Activated naive CD8-positive, alpha-beta T cell treated with anti-CD3 and anti-CD28 coated beads, Interleukin-2, amount 10 ng/mL, durations not matched to agents 7 days and 5 days (primary cell): ENCODE measurements around the gene GRIP2. TPM values are rescaled to one million over a fixed set of nuclear protein-coding genes. Genes with fewer than 3 reads are reported as not detected.

ENCODE experiments used
- ATAC-seq: fragments of 150-1000 bp; cut with Tn5 transposase; one replicate; pipeline ENCODE4 v1.10.0; 2021; ENCODE audit warnings: low read depth, moderate library complexity
- POLR2A ChIA-PET: fragments of 350-600 bp; sonication (Branson Sonifier 250); formaldehyde crosslinking; loops from one replicate; lab custom pipeline; 2021; ENCODE audit warnings: antibody characterized with exemption; lab: Charles Lee
- DNase-seq: peaks from one replicate; pipeline ENCODE4 v3.0.0; 2021
- H3K27ac Mint-ChIP-seq: one replicate; pipeline ENCODE4 v1.8.0; 2022; ENCODE audit warnings: mild to moderate bottlenecking, mixed read lengths
- H3K27me3 Mint-ChIP-seq: one replicate; pipeline ENCODE4 v1.8.0; 2022; ENCODE audit warnings: mild to moderate bottlenecking, moderate library complexity, mixed read lengths
- H3K36me3 Mint-ChIP-seq: one replicate; pipeline ENCODE4 v1.8.0; 2021; ENCODE audit warnings: mild to moderate bottlenecking, mixed read lengths
- H3K4me1 Mint-ChIP-seq: one replicate; pipeline ENCODE4 v1.8.0; 2021; ENCODE audit warnings: mixed read lengths
- H3K4me3 Mint-ChIP-seq: one replicate; pipeline ENCODE4 v1.8.0; 2022; ENCODE audit warnings: mild to moderate bottlenecking, moderate library complexity, mixed read lengths
- H3K9me3 Mint-ChIP-seq: one replicate; pipeline ENCODE4 v1.8.0; 2021; ENCODE audit warnings: mixed read lengths
- total RNA-seq, 2 experiments: library from RNA; stranded (reverse); gene quantifications; one replicate each; pipeline ENCODE4 v1.2.3, GENCODE V29; 2021

The GRIP2 gene
- total RNA-seq, 2 experiments from 2014 or later: not detected

GRCh38 chr3:14552717-14553116 is 12.6 kb upstream of the GRIP2 start:
- ATAC-seq: no peak
- peaks cover 1% of the 10 kb centered on the region for H3K36me3 Mint-ChIP-seq
- no peaks in the 10 kb centered on the region for H3K9me3 Mint-ChIP-seq
- no peak overlapping the region for H3K27ac Mint-ChIP-seq
- peaks cover 42% of the 10 kb centered on the region for H3K27me3 Mint-ChIP-seq
- H3K4me1 Mint-ChIP-seq: peaks cover 9% of the 10 kb centered on the region
- no peak for DNase-seq
- POLR2A ChIA-PET: no interaction called here
- H3K4me3 Mint-ChIP-seq: no peak overlapping the region

- H3K36me3 Mint-ChIP-seq: peaks cover 1% of the 10 kb centered on the region
- POLR2A ChIA-PET: no interaction called here
- H3K27me3 Mint-ChIP-seq: peaks cover 40% of the 10 kb centered on the region
These were observed 12.0 kb upstream of the GRIP2 start for GRCh38 chr3:14552041-14552648.

GRCh38 chr3:14550651-14551611 is 10.8 kb upstream of the GRIP2 start:
- POLR2A ChIA-PET: no interaction called here

More at GRCh38 chr3:14552041-14552648, 12.0 kb upstream of the GRIP2 start:
- no peak overlapping the region for H3K4me3 Mint-ChIP-seq
- peaks cover 8% of the 10 kb centered on the region for H3K4me1 Mint-ChIP-seq
- no peak overlapping the region for H3K27ac Mint-ChIP-seq
- H3K9me3 Mint-ChIP-seq: no peaks in the 10 kb centered on the region
- ATAC-seq (no peak), DNase-seq (no peak)

GRCh38 chr3:14550181-14550580 is 10.0 kb upstream of the GRIP2 start:
- DNase-seq (no peak), ATAC-seq (no peak)
- no peaks in the 10 kb centered on the region for H3K4me1 Mint-ChIP-seq
- peaks cover 35% of the 10 kb centered on the region for H3K27me3 Mint-ChIP-seq
- no peak overlapping the region for H3K27ac Mint-ChIP-seq
- H3K4me3 Mint-ChIP-seq: no peak overlapping the region
- H3K9me3 Mint-ChIP-seq: no peaks in the 10 kb centered on the region
- no peaks in the 10 kb centered on the region for H3K36me3 Mint-ChIP-seq
- POLR2A ChIA-PET: no interaction called here

More at GRCh38 chr3:14550651-14551611, 10.8 kb upstream of the GRIP2 start:
- Mint-ChIP-seq H3K4me1 (peaks cover 4% of the 10 kb centered on the region), H3K27ac (no peak overlapping the region), H3K27me3 (peaks cover 39% of the 10 kb centered on the region), H3K4me3 (no peak overlapping the region), H3K36me3 (peaks cover 1% of the 10 kb centered on the region), H3K9me3 (no peaks in the 10 kb centered on the region)
- no peak for DNase-seq
- no peak for ATAC-seq

GRCh38 chr3:14549256-14549919 is 9.2 kb upstream of the GRIP2 start:
- H3K4me3 Mint-ChIP-seq: no peak overlapping the region
- H3K36me3 Mint-ChIP-seq: no peaks in the 10 kb centered on the region
- H3K27me3 Mint-ChIP-seq: peaks cover 29% of the 10 kb centered on the region
- no peaks in the 10 kb centered on the region for H3K9me3 Mint-ChIP-seq
- ATAC-seq (no peak), DNase-seq (no peak)
- no peaks in the 10 kb centered on the region for H3K4me1 Mint-ChIP-seq
- no peak overlapping the region for H3K27ac Mint-ChIP-seq
- POLR2A ChIA-PET: no interaction called here

- no peaks in the 10 kb centered on the region for H3K4me1 Mint-ChIP-seq
- no peaks in the 10 kb centered on the region for H3K36me3 Mint-ChIP-seq
- POLR2A ChIA-PET: no interaction called here
- no peak overlapping the region for H3K4me3 Mint-ChIP-seq
- H3K27ac Mint-ChIP-seq: no peak overlapping the region
- no peaks in the 10 kb centered on the region for H3K9me3 Mint-ChIP-seq
- ATAC-seq (peak; percentile 80), DNase-seq (peak; percentile 41)
- peaks cover 21% of the 10 kb centered on the region for H3K27me3 Mint-ChIP-seq
These were observed 8.2 kb upstream of the GRIP2 start for GRCh38 chr3:14548321-14548729.

GRCh38 chr3:14547693-14548092 is 7.6 kb upstream of the GRIP2 start:
- no peak overlapping the region for H3K4me3 Mint-ChIP-seq
- POLR2A ChIA-PET: no interaction called here
- H3K9me3 Mint-ChIP-seq: no peaks in the 10 kb centered on the region
- H3K27ac Mint-ChIP-seq: no peak overlapping the region
- H3K4me1 Mint-ChIP-seq: no peaks in the 10 kb centered on the region
- peaks cover 15% of the 10 kb centered on the region for H3K27me3 Mint-ChIP-seq
- ATAC-seq: no peak
- DNase-seq: no peak
- no peaks in the 10 kb centered on the region for H3K36me3 Mint-ChIP-seq

- Mint-ChIP-seq H3K4me1 (no peaks in the 10 kb centered on the region), H3K27me3 (peaks cover 11% of the 10 kb centered on the region), H3K27ac (no peak overlapping the region), H3K9me3 (no peaks in the 10 kb centered on the region), H3K36me3 (no peaks in the 10 kb centered on the region), H3K4me3 (no peak overlapping the region)
- DNase-seq (no peak), ATAC-seq (no peak)
- POLR2A ChIA-PET: no interaction called here
These were observed 5.9 kb upstream of the GRIP2 start for GRCh38 chr3:14546041-14546440.

GRCh38 chr3:14545251-14545635 is 5.1 kb upstream of the GRIP2 start:
- Mint-ChIP-seq H3K4me1 (no peaks in the 10 kb centered on the region), H3K9me3 (no peaks in the 10 kb centered on the region), H3K27me3 (peaks cover 11% of the 10 kb centered on the region), H3K27ac (no peak overlapping the region), H3K4me3 (no peak overlapping the region), H3K36me3 (no peaks in the 10 kb centered on the region)
- DNase-seq (no peak), ATAC-seq (no peak)
- POLR2A ChIA-PET: no interaction called here

- Mint-ChIP-seq H3K9me3 (no peaks in the 10 kb centered on the region), H3K36me3 (no peaks in the 10 kb centered on the region), H3K4me3 (no peak overlapping the region), H3K27ac (no peak overlapping the region), H3K27me3 (peaks cover 11% of the 10 kb centered on the region), H3K4me1 (no peaks in the 10 kb centered on the region)
- no peak for DNase-seq
- no peak for ATAC-seq
- POLR2A ChIA-PET: no interaction called here
These were observed 4.4 kb upstream of the GRIP2 start for GRCh38 chr3:14544282-14545250.

- Mint-ChIP-seq H3K27ac (no peak overlapping the region), H3K9me3 (no peaks in the 10 kb centered on the region), H3K36me3 (no peaks in the 10 kb centered on the region), H3K27me3 (peaks cover 7% of the 10 kb centered on the region), H3K4me3 (no peak overlapping the region), H3K4me1 (no peaks in the 10 kb centered on the region)
- ATAC-seq (no peak), DNase-seq (no peak)
- POLR2A ChIA-PET: no interaction called here
These were observed 3.3 kb upstream of the GRIP2 start for GRCh38 chr3:14543446-14543845.

- Mint-ChIP-seq H3K36me3 (no peaks in the 10 kb centered on the region), H3K27me3 (peaks cover 7% of the 10 kb centered on the region), H3K4me1 (no peaks in the 10 kb centered on the region), H3K4me3 (no peak overlapping the region), H3K9me3 (no peaks in the 10 kb centered on the region), H3K27ac (no peak overlapping the region)
- POLR2A ChIA-PET: no interaction called here
- ATAC-seq: no peak
- DNase-seq: no peak
These were observed 2.5 kb upstream of the GRIP2 start for GRCh38 chr3:14542656-14543055.

GRCh38 chr3:14541646-14542045 is 1.5 kb upstream of the GRIP2 start:
- POLR2A ChIA-PET: no interaction called here
- Mint-ChIP-seq H3K27ac (no peak overlapping the region), H3K4me3 (no peak overlapping the region), H3K9me3 (no peaks in the 10 kb centered on the region), H3K36me3 (no peaks in the 10 kb centered on the region), H3K4me1 (no peaks in the 10 kb centered on the region), H3K27me3 (peaks cover 7% of the 10 kb centered on the region)
- ATAC-seq: no peak
- no peak for DNase-seq
